Measurements from ENCODE around the gene DGKG.

DGKG gene

GRCh38 chr3:186284349-186284652, 77.7 kb downstream of the DGKG start:
- no peak for DNase-seq (ENCODE audit: low read depth)
- no peak overlapping the region for H3K4me3 ChIP-seq (ENCODE audit: low read length)
- no peak for TF ChIP-seq CTCF (conservative IDR thresholded peaks at IDR 0.05; ENCODE audit: low read depth, low read length)

- H3K4me3 ChIP-seq (ENCODE audit: low read length), result no peak overlapping the region
- TF ChIP-seq CTCF (conservative IDR thresholded peaks at IDR 0.05; ENCODE audit: low read depth, low read length), result no peak
- DNase-seq (ENCODE audit: low read depth), result no peak
These were observed 78.2 kb downstream of the DGKG start for GRCh38 chr3:186283651-186284348.

- TF ChIP-seq CTCF (conservative IDR thresholded peaks at IDR 0.05; ENCODE audit: low read depth, low read length), result no peak
- H3K4me3 ChIP-seq (ENCODE audit: low read length), result no peak overlapping the region
- no peak for DNase-seq (ENCODE audit: low read depth)
These were observed 78.9 kb downstream of the DGKG start for GRCh38 chr3:186283096-186283495.

- H3K4me3 ChIP-seq (ENCODE audit: low read length), result no peak overlapping the region
- DNase-seq (ENCODE audit: low read depth), result no peak
- TF ChIP-seq CTCF (conservative IDR thresholded peaks at IDR 0.05; ENCODE audit: low read depth, low read length), result no peak
These were observed 80.9 kb downstream of the DGKG start for GRCh38 chr3:186281176-186281575.

- no peak for TF ChIP-seq CTCF (conservative IDR thresholded peaks at IDR 0.05; ENCODE audit: low read depth, low read length)
- no peak overlapping the region for H3K4me3 ChIP-seq (ENCODE audit: low read length)
- no peak for DNase-seq (ENCODE audit: low read depth)
These were observed 81.3 kb downstream of the DGKG start for GRCh38 chr3:186280737-186281136.

GRCh38 chr3:186277268-186277909, 84.6 kb downstream of the DGKG start:
- DNase-seq (ENCODE audit: low read depth), result no peak
- peak; percentile 56 for TF ChIP-seq CTCF (conservative IDR thresholded peaks at IDR 0.05; ENCODE audit: low read depth, low read length)
- H3K4me3 ChIP-seq (ENCODE audit: low read length), result no peak overlapping the region

- no peak for TF ChIP-seq CTCF (conservative IDR thresholded peaks at IDR 0.05; ENCODE audit: low read depth, low read length)
- H3K4me3 ChIP-seq (ENCODE audit: low read length), result no peak overlapping the region
- no peak for DNase-seq (ENCODE audit: low read depth)
These were observed 86.6 kb downstream of the DGKG start for GRCh38 chr3:186275436-186275835.

Measured in retinal pigment epithelial cell (primary cell).